ENCODE results near the gene MAPKAP1. TPM values are rescaled to one million over a fixed set of nuclear protein-coding genes. Genes with fewer than 3 reads are reported as not detected.

The MAPKAP1 gene
- total RNA-seq, 1 donor from 2014 or later, result 29.4 TPM

DNA sequence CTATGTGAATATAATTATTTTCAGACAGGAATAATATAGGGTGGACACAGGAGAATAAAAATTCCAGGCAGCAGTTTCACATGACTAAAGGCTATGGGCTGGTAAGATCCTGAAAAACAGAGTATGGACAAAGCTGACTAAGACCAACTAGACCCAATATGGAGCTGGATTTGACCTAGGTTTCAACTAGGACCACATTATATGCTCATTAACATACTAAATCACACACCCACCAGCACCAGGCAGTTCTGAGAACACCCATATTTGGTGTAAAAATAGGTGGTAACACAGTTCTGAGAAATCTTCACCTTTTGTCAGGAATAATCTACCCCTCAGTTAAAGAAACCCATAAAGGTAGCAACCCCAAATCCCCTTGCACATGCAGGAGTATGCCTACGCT is 64.7 kb downstream of the MAPKAP1 start:
- DNase-seq (ENCODE audit: low spot score), result no peak

GRCh38 chr9:125639057-125639456 is 68.0 kb downstream of the MAPKAP1 start:
- no peak for DNase-seq (ENCODE audit: low spot score)

DNA sequence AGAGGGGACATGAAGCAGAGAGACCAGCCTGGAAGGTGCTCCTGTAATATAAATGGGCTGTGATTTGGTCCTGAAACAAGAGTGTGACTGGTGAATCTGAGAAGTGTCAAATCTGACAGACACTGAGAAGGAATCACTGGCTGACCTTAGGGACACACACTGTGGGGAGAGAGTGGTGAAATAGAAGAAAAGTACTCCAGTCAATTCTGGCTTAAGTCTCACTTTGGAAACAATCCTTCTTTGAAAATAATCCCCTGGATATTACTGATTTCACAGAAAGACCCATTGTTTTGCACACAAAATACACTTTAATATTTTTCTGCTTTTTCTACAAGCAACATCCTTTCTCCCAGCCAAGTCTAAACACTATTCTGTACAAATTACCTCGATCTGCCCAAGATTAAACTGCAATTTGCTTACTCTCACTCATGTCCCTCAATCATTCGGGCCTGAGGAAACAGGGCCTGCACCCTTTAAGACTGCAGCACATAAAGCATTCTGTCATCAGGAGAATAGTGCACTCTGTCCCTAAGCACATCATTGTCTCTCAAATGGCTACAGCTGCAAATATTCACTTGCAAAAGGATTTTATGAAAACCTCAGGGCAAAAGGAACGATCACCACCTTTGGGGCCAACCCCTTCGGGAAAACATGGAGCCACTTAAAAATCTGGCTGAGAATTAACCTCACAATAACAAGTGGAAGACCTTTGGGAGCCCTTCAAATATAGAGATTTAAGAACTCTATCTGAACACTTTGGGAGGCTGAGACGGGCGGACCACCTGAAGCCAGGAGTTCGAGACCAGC is 68.6 kb downstream of the MAPKAP1 start:
- no peak for DNase-seq (ENCODE audit: low spot score)

DNA sequence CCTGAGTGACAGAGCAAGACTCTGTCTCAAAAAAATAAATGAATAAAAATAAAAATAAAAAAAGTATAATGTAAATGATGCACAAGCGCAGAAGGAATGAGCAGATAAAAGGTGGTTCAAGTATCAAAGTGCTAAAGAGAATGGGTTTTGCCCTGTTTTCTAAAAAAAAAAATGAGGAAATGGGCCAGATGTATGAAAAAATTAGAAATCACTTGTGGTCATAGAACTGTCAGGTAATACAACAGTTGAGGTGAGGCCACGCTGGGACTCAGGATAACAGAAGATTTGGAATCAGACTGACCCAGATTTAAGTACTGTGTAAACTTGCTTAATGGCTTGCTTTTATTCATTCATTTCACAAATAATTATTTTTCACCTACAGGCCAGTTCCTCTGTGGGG is 69.8 kb downstream of the MAPKAP1 start:
- DNase-seq (ENCODE audit: low spot score), result no peak

- DNase-seq (ENCODE audit: low spot score), result no peak
Observed at GRCh38 chr9:125635888-125636287, 71.1 kb downstream of the MAPKAP1 start.

- DNase-seq (ENCODE audit: low spot score), result no peak
Observed at GRCh38 chr9:125634040-125634717, 72.8 kb downstream of the MAPKAP1 start.

GRCh38 chr9:125633116-125633745 is 73.8 kb downstream of the MAPKAP1 start:
- no peak for DNase-seq (ENCODE audit: low spot score)

DNA sequence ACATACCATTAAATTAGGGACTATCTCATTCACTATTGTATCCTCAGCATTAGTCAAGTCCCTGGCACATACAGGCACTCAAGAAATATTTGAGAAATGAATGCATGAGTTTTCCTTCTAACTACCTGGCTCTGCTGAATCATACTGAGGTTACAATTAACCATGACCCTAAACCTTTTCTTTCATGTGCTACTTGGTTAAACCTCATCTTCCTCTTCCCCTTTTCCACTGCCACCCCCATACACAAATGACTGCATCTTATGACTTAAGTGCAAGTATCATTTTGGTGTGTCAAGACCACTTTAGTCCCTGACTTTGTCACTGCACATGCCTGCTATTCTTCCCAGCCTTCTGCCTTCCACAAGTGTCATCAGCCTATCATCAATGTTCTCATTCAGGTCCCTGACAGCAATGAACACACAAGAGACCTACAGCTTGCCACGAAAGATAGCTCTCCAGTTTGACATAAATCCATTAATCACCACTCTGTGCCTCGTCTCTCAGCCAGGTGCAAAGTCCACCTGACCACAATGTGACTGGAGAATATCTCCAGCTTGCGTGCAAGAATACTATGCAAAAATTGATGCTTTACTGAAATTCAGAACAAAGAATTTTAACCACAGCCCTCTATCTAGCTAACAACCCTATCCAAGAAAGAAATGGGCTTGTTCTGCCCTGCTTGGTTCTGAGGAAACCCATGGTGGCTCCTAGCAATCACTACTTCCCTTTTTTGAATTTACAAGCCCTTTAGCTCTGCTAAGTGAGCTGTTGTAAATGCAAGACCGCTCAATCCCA is 74.5 kb downstream of the MAPKAP1 start:
- DNase-seq (ENCODE audit: low spot score), result no peak

DNA sequence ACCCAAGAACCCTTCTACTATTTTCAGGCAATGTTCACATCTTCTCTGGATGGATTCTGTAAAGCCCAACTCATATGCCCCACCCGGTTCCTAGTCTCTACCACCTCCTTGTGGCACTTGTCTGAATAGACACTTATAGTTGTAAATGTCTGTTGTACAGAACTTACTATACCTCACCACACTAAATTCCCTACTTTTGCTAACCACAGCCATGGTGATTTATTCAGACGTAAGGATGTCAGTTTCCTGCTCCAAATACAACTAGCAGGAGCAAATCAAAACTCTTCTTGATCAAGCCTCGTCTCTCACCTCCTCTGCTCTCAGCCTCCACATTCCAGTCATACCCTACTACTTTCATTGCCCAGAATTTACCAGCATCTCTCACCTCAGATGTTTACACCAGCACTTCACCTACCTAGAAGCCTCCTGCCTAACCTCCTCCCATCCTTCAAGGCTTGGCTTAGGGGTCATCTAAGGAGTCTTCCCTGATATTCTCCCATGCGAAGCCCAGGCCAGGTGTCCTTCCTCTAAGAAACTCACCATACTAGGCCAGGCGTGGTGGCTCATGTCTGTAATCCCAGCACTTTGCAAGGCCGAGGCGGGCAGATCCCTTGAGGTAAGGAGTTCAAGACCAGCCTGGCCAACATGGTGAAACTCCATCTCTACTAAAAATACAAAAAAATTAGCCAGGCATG is 75.5 kb downstream of the MAPKAP1 start:
- DNase-seq (ENCODE audit: low spot score), result peak; percentile 68

- no peak for DNase-seq (ENCODE audit: low spot score)
Observed at GRCh38 chr9:125630436-125630835, 76.6 kb downstream of the MAPKAP1 start.

DNA sequence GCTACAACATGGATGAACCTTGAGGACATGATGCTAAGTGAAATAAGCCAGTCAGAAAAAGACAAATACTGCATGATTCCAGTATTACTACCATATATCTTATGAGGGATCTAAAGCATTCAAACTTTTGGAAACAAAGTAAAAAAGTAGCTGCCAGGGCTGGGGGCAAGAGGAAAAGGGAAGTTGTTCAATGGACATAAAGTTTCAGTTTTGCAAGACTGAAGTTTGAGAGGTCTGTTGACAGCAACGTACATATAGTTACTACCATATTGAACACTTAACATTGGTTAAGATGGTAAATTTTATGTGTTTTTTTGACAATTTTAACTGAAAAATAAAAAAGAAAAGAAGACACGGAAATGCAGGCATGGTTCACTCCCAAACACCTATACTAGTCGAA is 77.6 kb downstream of the MAPKAP1 start:
- no peak for DNase-seq (ENCODE audit: low spot score)

DNA sequence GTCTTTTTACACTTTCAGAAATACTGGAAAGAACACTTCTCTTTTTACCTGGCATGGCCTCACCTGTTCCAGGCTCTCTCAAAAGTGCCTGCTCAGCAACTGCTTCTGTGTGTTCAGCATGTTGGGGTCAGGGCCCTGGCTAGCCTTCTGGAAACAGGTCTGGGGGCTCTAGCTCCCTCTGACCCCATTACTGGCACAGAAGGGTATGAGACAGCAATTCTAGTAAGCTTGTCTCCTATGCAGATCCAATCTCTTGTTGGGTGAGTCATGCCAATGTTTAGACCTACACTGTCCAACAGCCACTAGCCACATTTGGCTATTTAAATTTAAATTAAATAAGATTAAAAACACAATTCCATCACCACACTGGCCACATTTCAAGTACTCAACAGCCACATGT is 80.8 kb downstream of the MAPKAP1 start:
- no peak for DNase-seq (ENCODE audit: low spot score)

DNA sequence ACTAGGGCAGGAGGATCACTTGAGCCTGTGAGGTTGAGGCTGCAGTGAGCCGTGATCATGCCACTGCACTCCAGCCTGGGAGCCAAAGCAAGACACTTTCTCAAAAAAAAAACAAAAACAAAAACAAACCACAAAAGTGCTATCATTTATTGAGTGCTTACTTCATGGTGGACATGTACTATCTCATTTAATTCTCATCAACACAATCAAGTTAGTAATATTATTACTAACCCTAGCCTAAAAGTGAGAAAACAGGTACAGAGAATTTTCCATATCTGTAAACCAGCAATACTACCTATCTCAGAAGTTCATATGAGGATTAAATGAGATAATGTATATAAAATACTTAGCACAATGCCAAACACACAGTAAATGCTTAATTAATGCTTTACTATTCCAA is 85.8 kb downstream of the MAPKAP1 start:
- no peak for DNase-seq (ENCODE audit: low spot score)

GRCh38 chr9:125620216-125620615 is 86.8 kb downstream of the MAPKAP1 start:
- DNase-seq (ENCODE audit: low spot score), result no peak

DNA sequence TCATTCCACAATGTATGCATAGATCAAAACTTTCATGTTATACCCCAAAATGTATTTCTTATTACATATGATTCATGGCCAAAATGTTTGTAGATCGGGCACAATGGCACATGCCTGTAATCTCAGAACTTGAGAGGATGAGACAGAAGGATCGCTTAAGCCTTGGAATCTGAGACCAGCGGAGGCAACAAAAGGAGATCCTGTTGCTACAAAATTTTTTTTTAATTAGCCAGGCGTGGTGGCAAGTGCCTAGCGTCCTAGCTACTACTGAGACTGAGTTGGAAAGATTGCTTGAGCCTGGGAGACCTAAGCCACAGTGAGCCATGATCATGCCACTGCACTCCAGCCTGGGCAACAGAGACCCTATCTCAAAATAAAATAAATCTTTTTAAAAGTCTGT is 89.9 kb downstream of the MAPKAP1 start:
- DNase-seq (ENCODE audit: low spot score), result no peak

- no peak for DNase-seq (ENCODE audit: low spot score)
Observed at GRCh38 chr9:125613141-125613540, 93.9 kb downstream of the MAPKAP1 start.

- no peak for DNase-seq (ENCODE audit: low spot score)
Observed at GRCh38 chr9:125612616-125613015, 94.4 kb downstream of the MAPKAP1 start.

- no peak for DNase-seq (ENCODE audit: low spot score)
Observed at GRCh38 chr9:125611121-125611765, 95.8 kb downstream of the MAPKAP1 start.

- no peak for DNase-seq (ENCODE audit: low spot score)
Observed at GRCh38 chr9:125609744-125610143, 97.3 kb downstream of the MAPKAP1 start.

DNA sequence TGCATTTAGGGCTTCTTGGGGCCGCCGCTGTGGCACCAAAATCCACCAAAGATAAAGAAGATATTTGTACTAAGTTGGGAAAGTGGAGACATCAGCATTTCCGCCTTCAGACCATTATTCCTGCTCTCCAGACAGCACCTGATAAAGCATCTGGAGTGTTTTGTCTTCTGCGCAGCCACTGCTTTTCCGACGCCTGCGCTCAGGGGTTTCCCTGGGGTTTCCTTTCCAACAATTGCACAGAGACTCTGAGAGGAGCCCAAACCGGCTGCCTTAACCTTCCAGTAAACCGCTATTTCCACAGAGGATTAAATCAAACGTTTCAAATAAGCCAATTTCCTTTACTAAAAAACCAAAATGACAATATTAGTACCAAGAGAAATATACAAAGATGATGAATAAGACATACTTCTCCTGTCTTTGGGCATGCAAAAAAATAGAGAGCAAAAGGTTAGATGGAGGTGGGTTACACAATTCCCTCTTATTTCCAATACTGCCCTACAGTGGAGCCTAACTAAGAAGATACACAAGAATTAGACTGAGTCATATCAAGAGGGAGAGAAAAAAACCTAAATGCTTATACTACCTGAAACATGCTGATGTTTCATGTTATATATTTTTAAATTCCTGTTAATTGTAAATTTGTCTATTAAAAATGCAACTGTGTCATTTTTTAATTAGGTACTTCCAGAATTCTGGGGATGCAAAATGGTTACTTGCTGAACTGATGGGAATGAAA is 98.4 kb downstream of the MAPKAP1 start:
- no peak for DNase-seq (ENCODE audit: low spot score)
